HEK293 (cell line): ENCODE measurements around the gene PLEKHG7.

ENCODE experiments used
- CTCF ChIA-PET: fragments of 350-600 bp; formaldehyde crosslinking; extraction: SDS; loops from one replicate; lab custom pipeline; 2021; ENCODE audit warnings: antibody characterized with exemption; lab: Yijun Ruan, JAX
- POLR2A ChIA-PET: fragments of 300-600 bp; formaldehyde crosslinking; extraction: SDS; loops from one replicate; lab custom pipeline; 2020; ENCODE audit warnings: antibody characterized with exemption, inconsistent platforms; lab: Yijun Ruan, JAX
- H3K27ac ChIP-seq: fragments of 200-500 bp; sonication (Bioruptor generic); 2 replicates; pipeline ENCODE4 v1.5.1; 2014; ENCODE audit warnings: low read depth, low read length, control low read depth, inconsistent platforms; ENCODE audit errors: extremely low read depth
- H3K36me3 ChIP-seq, 2 experiments: fragments of 200-500 bp in 1 of 2; sonication (Bioruptor generic) in 1 of 2; 1 replicate in 1 of 2; 2 replicates in 1 of 2; pipeline ENCODE4 v1.5.1; 2014 to 2017; ENCODE audit warnings: inconsistent platforms in 2 of 2, low read length in 2 of 2; ENCODE audit not compliant: control insufficient read depth in 2 of 2, insufficient read depth in 1 of 2
- H3K4me1 ChIP-seq: fragments of 200-500 bp; sonication (Bioruptor generic); 2 replicates; pipeline ENCODE4 v1.5.1; 2014; ENCODE audit warnings: mild to moderate bottlenecking, low read length, inconsistent platforms; ENCODE audit not compliant: control insufficient read depth, insufficient read depth
- H3K4me3 ChIP-seq: 2 replicates; pipeline ENCODE4 v1.5.1; 2011; ENCODE audit warnings: low read depth, mild to moderate bottlenecking, control low read depth, low read length, moderate library complexity
- H3K9me3 ChIP-seq: fragments of 200-500 bp; sonication (Bioruptor generic); 2 replicates; pipeline ENCODE4 v1.5.1; 2014; ENCODE audit warnings: low read depth, low read length, inconsistent platforms; ENCODE audit not compliant: control insufficient read depth, insufficient read depth
- GFI1B ChIP-seq: fragments of 450-650 bp; formaldehyde crosslinking; IDR thresholded peaks from 2 replicates; pipeline ENCODE4 v1.5.1; 2016; ENCODE audit warnings: missing biosample characterization, missing genetic modification characterization
- MYNN ChIP-seq: fragments of 450-650 bp; formaldehyde crosslinking; IDR thresholded peaks from 2 replicates; pipeline ENCODE4 v1.5.1; 2016; ENCODE audit warnings: missing biosample characterization, missing genetic modification characterization, borderline replicate concordance
- PRDM1 ChIP-seq: fragments of 450-650 bp; formaldehyde crosslinking; IDR thresholded peaks from 2 replicates; pipeline ENCODE4; 2016; ENCODE audit warnings: missing biosample characterization, missing genetic modification characterization
- SP2 ChIP-seq: fragments of 450-650 bp; formaldehyde crosslinking; IDR thresholded peaks from 2 replicates; pipeline ENCODE4 v1.5.1; 2016; ENCODE audit warnings: missing biosample characterization, missing genetic modification characterization
- WT1 ChIP-seq: fragments of 450-650 bp; formaldehyde crosslinking; IDR thresholded peaks from 2 replicates; pipeline ENCODE4 v1.5.1; 2016; ENCODE audit warnings: missing biosample characterization, missing genetic modification characterization
- ZBTB21 ChIP-seq: fragments of 450-650 bp; formaldehyde crosslinking; IDR thresholded peaks from 2 replicates; pipeline ENCODE4 v1.5.1; 2017; ENCODE audit warnings: missing biosample characterization, missing genetic modification characterization
- ZNF121 ChIP-seq: fragments of 450-650 bp; formaldehyde crosslinking; IDR thresholded peaks from 2 replicates; pipeline ENCODE4 v1.5.1; 2016; ENCODE audit warnings: missing biosample characterization, missing genetic modification characterization
- ZNF132 ChIP-seq: fragments of 450-650 bp; formaldehyde crosslinking; IDR thresholded peaks from 2 replicates; pipeline ENCODE4 v1.5.1; 2017; ENCODE audit warnings: missing biosample characterization, missing genetic modification characterization, borderline replicate concordance
- ZNF221 ChIP-seq: fragments of 450-650 bp; formaldehyde crosslinking; IDR thresholded peaks from 2 replicates; pipeline ENCODE4 v1.5.1; 2017; ENCODE audit warnings: missing biosample characterization, missing genetic modification characterization, borderline replicate concordance
- ZNF266 ChIP-seq: fragments of 450-650 bp; formaldehyde crosslinking; IDR thresholded peaks from 2 replicates; pipeline ENCODE4 v1.5.1; 2016; ENCODE audit warnings: missing biosample characterization, missing genetic modification characterization, low read depth
- ZNF311 ChIP-seq: fragments of 450-650 bp; formaldehyde crosslinking; IDR thresholded peaks from 2 replicates; pipeline ENCODE4 v1.5.1; 2017; ENCODE audit warnings: missing biosample characterization, missing genetic modification characterization, borderline replicate concordance
- ZNF350 ChIP-seq: fragments of 450-650 bp; formaldehyde crosslinking; IDR thresholded peaks from 2 replicates; pipeline ENCODE4 v1.5.0; 2017; ENCODE audit warnings: missing biosample characterization, mild to moderate bottlenecking, missing genetic modification characterization
- ZNF426 ChIP-seq: fragments of 450-650 bp; formaldehyde crosslinking; IDR thresholded peaks from 2 replicates; pipeline ENCODE4 v1.5.1; 2017; ENCODE audit warnings: missing biosample characterization, missing genetic modification characterization, mild to moderate bottlenecking, inconsistent platforms, moderate library complexity
- ZNF548 ChIP-seq: fragments of 450-650 bp; formaldehyde crosslinking; IDR thresholded peaks from 2 replicates; pipeline ENCODE4 v1.5.1; 2016; ENCODE audit warnings: missing biosample characterization, missing genetic modification characterization
- ZNF777 ChIP-seq: fragments of 450-650 bp; formaldehyde crosslinking; IDR thresholded peaks from 2 replicates; pipeline ENCODE4 v1.5.1; 2017; ENCODE audit warnings: missing biosample characterization, missing genetic modification characterization, borderline replicate concordance
- ZNF791 ChIP-seq: fragments of 450-650 bp; formaldehyde crosslinking; IDR thresholded peaks from 2 replicates; pipeline ENCODE4 v1.5.1; 2016; ENCODE audit warnings: missing biosample characterization, missing genetic modification characterization
- ZSCAN30 ChIP-seq: fragments of 450-650 bp; IDR thresholded peaks from 2 replicates; pipeline ENCODE4 v1.5.1; 2018; ENCODE audit warnings: missing biosample characterization, mild to moderate bottlenecking, missing genetic modification characterization, moderate library complexity
- TF ChIP-seq, protein P1 (sequence below): fragments of 450-650 bp; formaldehyde crosslinking; IDR thresholded peaks from 2 replicates; pipeline ENCODE4 v1.5.1; 2017; ENCODE audit warnings: missing biosample characterization, mild to moderate bottlenecking, missing genetic modification characterization, moderate library complexity
- TF ChIP-seq, protein P2 (sequence below): fragments of 450-650 bp; formaldehyde crosslinking; IDR thresholded peaks from 2 replicates; pipeline ENCODE4 v1.5.1; 2016; ENCODE audit warnings: missing biosample characterization, missing genetic modification characterization
- TF ChIP-seq, protein P3 (sequence below): fragments of 450-650 bp; formaldehyde crosslinking; IDR thresholded peaks from 2 replicates; pipeline ENCODE4 v1.5.1; 2016; ENCODE audit warnings: missing biosample characterization, missing genetic modification characterization
- TF ChIP-seq, protein P4 (sequence below): fragments of 450-650 bp; formaldehyde crosslinking; IDR thresholded peaks from 2 replicates; pipeline ENCODE4 v1.5.1; 2016; ENCODE audit warnings: missing biosample characterization, missing genetic modification characterization
- TF ChIP-seq, protein P5 (sequence below): fragments of 450-650 bp; formaldehyde crosslinking; IDR thresholded peaks from 2 replicates; pipeline ENCODE4 v1.5.1; 2016; ENCODE audit warnings: missing biosample characterization, missing genetic modification characterization

The PLEKHG7 gene

DNA sequence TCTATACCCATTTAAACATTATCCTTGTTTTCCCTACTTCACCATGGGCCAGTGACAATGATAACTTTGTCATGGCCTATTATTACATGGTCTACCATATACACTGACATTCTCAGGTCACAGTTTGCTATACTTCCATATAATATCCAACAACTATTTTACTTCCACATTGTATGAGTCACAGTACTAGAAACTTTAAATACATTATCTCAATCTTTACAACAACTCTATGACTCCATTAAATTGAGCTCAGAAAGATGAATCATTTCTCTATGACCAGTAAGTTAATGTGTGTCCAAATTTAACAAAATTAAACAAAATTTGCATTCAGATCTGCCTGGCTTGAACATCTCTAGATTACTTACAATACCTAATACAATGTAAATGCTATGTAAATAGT, 93.9 kb downstream of the PLEKHG7 start:
- Histone ChIP-seq H3K9me3 (no peaks in the 10 kb centered on the region), H3K36me3 (peaks cover 8 to 14% of the 10 kb centered on the region in 2 experiments; a peak in 2 of 3 replicates), H3K27ac (no peak overlapping the region), H3K4me1 (no peaks in the 10 kb centered on the region), H3K4me3 (no peak overlapping the region)
- ChIA-PET CTCF (interaction anchor here (1.0 kb wide), 1 partner anchor 11 kb away, joined by 3 read pairs; no protein-coding TSS in a partner anchor), POLR2A (no interaction called here)
- TF ChIP-seq ZNF221 (tag by site-specific recombination) (no peak), ZNF266 (no peak), ZNF350 (tag by site-specific recombination) (no peak), ZBTB21 (no peak), MYNN (tag by site-specific recombination) (no peak), ZNF311 (tag by site-specific recombination) (no peak), ZSCAN30 (no peak), PRDM1 (tag by site-specific recombination) (no peak), GFI1B (tag by site-specific recombination) (no peak), ZNF777 (no peak), ZNF121 (tag by site-specific recombination) (no peak), ZNF132 (tag by site-specific recombination) (no peak), SP2 (tag by site-specific recombination) (no peak), WT1 (tag by site-specific recombination) (no peak), ZNF426 (tag by site-specific recombination) (no peak), ZNF548 (tag by site-specific recombination) (no peak)
- TF ChIP-seq, protein P1, sequence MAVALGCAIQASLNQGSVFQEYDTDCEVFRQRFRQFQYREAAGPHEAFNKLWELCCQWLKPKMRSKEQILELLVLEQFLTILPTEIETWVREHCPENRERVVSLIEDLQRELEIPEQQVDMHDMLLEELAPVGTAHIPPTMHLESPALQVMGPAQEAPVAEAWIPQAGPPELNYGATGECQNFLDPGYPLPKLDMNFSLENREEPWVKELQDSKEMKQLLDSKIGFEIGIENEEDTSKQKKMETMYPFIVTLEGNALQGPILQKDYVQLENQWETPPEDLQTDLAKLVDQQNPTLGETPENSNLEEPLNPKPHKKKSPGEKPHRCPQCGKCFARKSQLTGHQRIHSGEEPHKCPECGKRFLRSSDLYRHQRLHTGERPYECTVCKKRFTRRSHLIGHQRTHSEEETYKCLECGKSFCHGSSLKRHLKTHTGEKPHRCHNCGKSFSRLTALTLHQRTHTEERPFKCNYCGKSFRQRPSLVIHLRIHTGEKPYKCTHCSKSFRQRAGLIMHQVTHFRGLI (tag by site-specific recombination), result no peak
- TF ChIP-seq, protein P2, sequence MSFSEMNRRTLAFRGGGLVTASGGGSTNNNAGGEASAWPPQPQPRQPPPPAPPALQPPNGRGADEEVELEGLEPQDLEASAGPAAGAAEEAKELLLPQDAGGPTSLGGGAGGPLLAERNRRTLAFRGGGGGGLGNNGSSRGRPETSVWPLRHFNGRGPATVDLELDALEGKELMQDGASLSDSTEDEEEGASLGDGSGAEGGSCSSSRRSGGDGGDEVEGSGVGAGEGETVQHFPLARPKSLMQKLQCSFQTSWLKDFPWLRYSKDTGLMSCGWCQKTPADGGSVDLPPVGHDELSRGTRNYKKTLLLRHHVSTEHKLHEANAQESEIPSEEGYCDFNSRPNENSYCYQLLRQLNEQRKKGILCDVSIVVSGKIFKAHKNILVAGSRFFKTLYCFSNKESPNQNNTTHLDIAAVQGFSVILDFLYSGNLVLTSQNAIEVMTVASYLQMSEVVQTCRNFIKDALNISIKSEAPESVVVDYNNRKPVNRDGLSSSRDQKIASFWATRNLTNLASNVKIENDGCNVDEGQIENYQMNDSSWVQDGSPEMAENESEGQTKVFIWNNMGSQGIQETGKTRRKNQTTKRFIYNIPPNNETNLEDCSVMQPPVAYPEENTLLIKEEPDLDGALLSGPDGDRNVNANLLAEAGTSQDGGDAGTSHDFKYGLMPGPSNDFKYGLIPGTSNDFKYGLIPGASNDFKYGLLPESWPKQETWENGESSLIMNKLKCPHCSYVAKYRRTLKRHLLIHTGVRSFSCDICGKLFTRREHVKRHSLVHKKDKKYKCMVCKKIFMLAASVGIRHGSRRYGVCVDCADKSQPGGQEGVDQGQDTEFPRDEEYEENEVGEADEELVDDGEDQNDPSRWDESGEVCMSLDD (tag by site-specific recombination), result no peak
- TF ChIP-seq, protein P3, sequence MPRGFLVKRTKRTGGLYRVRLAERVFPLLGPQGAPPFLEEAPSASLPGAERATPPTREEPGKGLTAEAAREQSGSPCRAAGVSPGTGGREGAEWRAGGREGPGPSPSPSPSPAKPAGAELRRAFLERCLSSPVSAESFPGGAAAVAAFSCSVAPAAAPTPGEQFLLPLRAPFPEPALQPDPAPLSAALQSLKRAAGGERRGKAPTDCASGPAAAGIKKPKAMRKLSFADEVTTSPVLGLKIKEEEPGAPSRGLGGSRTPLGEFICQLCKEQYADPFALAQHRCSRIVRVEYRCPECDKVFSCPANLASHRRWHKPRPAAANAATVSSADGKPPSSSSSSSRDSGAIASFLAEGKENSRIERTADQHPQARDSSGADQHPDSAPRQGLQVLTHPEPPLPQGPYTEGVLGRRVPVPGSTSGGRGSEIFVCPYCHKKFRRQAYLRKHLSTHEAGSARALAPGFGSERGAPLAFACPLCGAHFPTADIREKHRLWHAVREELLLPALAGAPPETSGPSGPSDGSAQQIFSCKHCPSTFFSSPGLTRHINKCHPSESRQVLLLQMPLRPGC (tag by site-specific recombination), result no peak

DNA sequence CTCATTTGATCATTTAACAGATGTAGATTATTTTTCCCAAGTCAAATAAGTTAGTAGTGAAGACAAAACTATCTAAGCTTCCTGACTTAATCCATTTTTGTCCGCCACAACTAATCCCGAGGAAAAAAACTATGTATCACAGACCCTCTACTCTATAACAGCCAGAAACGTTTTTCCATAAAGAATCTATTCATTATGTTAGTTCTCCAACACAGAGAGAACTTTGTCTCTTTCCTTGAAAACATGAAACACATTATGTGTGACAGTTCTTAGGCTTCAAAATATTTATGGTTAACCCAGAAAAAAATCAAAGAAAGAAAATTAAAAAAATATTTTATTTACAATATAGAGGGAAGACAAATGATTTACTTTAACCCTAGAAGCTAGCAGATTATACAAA, 100.1 kb downstream of the PLEKHG7 start:
- H3K27ac ChIP-seq, result no peak overlapping the region
- ChIA-PET POLR2A (no interaction called here), CTCF (no interaction called here)
- H3K36me3 ChIP-seq, result peaks cover 6 to 22% of the 10 kb centered on the region in 2 experiments
- no peaks in the 10 kb centered on the region for H3K4me1 ChIP-seq
- H3K9me3 ChIP-seq, result no peaks in the 10 kb centered on the region
- TF ChIP-seq ZNF791 (tag by site-specific recombination), result no peak
- TF ChIP-seq, protein P4, sequence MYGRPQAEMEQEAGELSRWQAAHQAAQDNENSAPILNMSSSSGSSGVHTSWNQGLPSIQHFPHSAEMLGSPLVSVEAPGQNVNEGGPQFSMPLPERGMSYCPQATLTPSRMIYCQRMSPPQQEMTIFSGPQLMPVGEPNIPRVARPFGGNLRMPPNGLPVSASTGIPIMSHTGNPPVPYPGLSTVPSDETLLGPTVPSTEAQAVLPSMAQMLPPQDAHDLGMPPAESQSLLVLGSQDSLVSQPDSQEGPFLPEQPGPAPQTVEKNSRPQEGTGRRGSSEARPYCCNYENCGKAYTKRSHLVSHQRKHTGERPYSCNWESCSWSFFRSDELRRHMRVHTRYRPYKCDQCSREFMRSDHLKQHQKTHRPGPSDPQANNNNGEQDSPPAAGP, result no peak
- TF ChIP-seq, protein P5, sequence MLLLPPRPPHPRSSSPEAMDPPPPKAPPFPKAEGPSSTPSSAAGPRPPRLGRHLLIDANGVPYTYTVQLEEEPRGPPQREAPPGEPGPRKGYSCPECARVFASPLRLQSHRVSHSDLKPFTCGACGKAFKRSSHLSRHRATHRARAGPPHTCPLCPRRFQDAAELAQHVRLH (tag by site-specific recombination), result no peak
- no peak overlapping the region for H3K4me3 ChIP-seq
